ENCODE data around the gene TRIO. TPM values are rescaled to one million over a fixed set of nuclear protein-coding genes. Genes with fewer than 3 reads are reported as not detected.
A peak's percentile ranks its signal among the peaks of the same experiment; 100 is the strongest.

TRIO gene
- polyA plus RNA-seq, 1 of the 3 experiments (the other 2 are of a cell fraction): 229 TPM

DNA sequence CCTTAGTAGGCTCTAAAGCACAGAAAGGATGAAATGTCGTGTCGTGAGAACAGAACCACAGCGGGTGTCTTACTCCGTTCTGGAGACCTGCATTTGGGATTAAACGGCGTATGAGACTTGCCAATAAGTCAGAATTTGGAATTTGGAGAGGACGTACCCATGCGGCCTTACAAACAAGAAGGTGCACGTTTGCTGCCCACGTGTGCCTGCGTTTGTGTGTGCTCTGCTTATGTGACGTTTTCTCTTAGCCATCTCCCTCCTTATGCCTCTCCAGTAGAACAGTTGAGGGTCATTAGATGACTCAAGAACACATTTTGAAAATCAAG lies 266.9 kb downstream of the TRIO start:
- Histone ChIP-seq H3K27me3 (ENCODE audit: insufficient read depth) (no peaks in the 10 kb centered on the region), H3F3A (replicated peaks; ENCODE audit: insufficient read depth) (peaks cover 63% of the 10 kb centered on the region), H3K4me3 (ENCODE audit: low read depth in 2 of 2, low read length in 1 of 2) (peak overlapping the region in 1 of 2 experiments; percentile 12; a peak in 1 of 4 replicates), H3K9me2 (no peaks in the 10 kb centered on the region), H3K9ac (peak overlapping the region; percentile 45; the same call in 1 of the 2 replicates), H3K4me2 (peak overlapping the region; percentile 62), H3K4me1 (ENCODE audit: control insufficient read depth in 1 of 2, insufficient read depth in 2 of 2, low read depth in 1 of 2, low read length in 1 of 2) (peaks cover 50 to 76% of the 10 kb centered on the region in 2 experiments), H4K20me1 (ENCODE audit: insufficient read depth) (no peaks in the 10 kb centered on the region), H2AFZ (ENCODE audit: low read depth) (no peak overlapping the region), H3K9me3 (no peaks in the 10 kb centered on the region), H3K36me3 (replicated peaks in 1 of 2; ENCODE audit: control insufficient read depth in 1 of 2, insufficient read depth in 2 of 2, low read length in 1 of 2) (peaks cover 36 to 44% of the 10 kb centered on the region in 2 experiments), H3K79me2 (ENCODE audit: insufficient read depth) (peaks cover 76% of the 10 kb centered on the region), H3K27ac (ENCODE audit: low read depth in 2 of 2, low read length in 1 of 2) (peak overlapping the region; percentile 98 to 100)
- ChIA-PET POLR2A (no interaction called here), CTCF (no interaction called here)
- DNase-seq: no peak
- WGBS (ENCODE audit: low lambda C conversion rate): 67% methylated on average over 12 of the region's 12 CpGs
- TF ChIP-seq GATA2 (CRISPR knock-in tag; IDR thresholded peaks at IDR 0.05) (no peak), ZBTB33 (IDR thresholded peaks at IDR 0.05; ENCODE audit: borderline replicate concordance, low read depth) (no peak), FOSL2 (IDR thresholded peaks at IDR 0.05; ENCODE audit: borderline replicate concordance, low read depth) (no peak), RAD21 (IDR thresholded peaks at IDR 0.05; ENCODE audit: low read length) (no peak), TEAD4 (IDR thresholded peaks at IDR 0.05; ENCODE audit: borderline replicate concordance, insufficient read depth) (no peak), MEF2A (IDR thresholded peaks at IDR 0.05; ENCODE audit: borderline replicate concordance, low read depth) (no peak), RCOR1 (IDR thresholded peaks at IDR 0.05; ENCODE audit: low read length) (no peak), JUND (IDR thresholded peaks at IDR 0.05) (no peak), ELF1 (IDR thresholded peaks at IDR 0.05) (no peak), NFIC (IDR thresholded peaks at IDR 0.05; ENCODE audit: borderline replicate concordance) (no peak), FOXJ3 (CRISPR knock-in tag; IDR thresholded peaks at IDR 0.05) (no peak), MXI1 (IDR thresholded peaks at IDR 0.05; ENCODE audit: low read depth, low read length) (no peak)
- TF ChIP-seq, protein P1, sequence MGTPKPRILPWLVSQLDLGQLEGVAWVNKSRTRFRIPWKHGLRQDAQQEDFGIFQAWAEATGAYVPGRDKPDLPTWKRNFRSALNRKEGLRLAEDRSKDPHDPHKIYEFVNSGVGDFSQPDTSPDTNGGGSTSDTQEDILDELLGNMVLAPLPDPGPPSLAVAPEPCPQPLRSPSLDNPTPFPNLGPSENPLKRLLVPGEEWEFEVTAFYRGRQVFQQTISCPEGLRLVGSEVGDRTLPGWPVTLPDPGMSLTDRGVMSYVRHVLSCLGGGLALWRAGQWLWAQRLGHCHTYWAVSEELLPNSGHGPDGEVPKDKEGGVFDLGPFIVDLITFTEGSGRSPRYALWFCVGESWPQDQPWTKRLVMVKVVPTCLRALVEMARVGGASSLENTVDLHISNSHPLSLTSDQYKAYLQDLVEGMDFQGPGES (IDR thresholded peaks at IDR 0.05; ENCODE audit: low read depth, low read length): no peak

DNA sequence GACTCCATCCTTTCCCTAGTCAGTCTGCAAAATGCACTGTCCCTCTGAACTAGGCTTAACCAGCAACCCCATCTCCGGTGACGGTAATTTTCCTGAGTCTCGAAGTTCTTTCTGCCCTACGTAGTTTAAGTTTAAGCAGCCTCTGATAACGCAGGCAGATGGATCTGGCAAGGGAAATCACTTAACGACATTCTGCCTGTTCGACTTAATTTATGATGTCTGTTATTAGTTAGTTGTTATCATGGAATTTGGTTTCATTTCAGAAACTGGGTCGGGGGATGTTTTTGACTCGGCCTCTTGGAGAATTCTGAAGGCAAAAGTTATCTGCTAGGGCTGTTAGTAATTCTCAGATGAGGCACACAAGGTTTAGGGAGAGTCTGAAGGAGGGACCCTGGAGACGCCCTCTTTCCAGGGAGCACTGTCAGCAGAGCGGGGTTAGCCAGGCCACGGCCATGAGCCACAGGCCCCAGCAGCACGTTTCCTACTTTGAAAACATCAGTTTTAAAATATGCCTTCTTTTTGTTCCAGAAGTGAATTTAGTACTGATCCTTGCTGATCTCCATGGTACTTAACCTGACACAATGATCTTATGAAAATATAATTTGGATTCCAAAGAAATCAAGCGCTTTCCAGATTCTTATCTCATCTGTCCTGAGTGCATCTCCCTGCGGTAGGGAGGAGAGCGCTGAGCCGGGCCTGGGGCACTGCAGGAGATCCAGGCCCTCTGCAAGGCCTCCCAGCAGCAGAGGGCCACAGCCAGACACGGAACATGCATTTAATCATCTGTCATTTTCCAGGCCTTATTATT lies 267.5 kb downstream of the TRIO start:
- H3K4me2 ChIP-seq: peak overlapping the region; percentile 62
- POLR2A ChIA-PET: interaction anchor here (0.9 kb wide), 1 partner anchor 11 kb away, joined by 3 read pairs; no protein-coding TSS in a partner anchor
- peaks cover 63% of the 10 kb centered on the region for H3F3A ChIP-seq (replicated peaks; ENCODE audit: insufficient read depth)
- peaks cover 77% of the 10 kb centered on the region for H3K79me2 ChIP-seq (ENCODE audit: insufficient read depth)
- WGBS (ENCODE audit: low lambda C conversion rate): 24% methylated on average over 18 of the region's 18 CpGs
- peak; percentile 82 for DNase-seq
- CTCF ChIA-PET: interaction anchor here (1.0 to 2.9 kb wide), 8 partner anchors 9 to 238 kb away, joined by 3 to 15 read pairs (median 4); no protein-coding TSS in a partner anchor
- H3K4me1 ChIP-seq (ENCODE audit: control insufficient read depth in 1 of 2, insufficient read depth in 2 of 2, low read depth in 1 of 2, low read length in 1 of 2): peaks cover 49 to 76% of the 10 kb centered on the region in 2 experiments
- H3K9me3 ChIP-seq: no peaks in the 10 kb centered on the region
- H3K27ac ChIP-seq (ENCODE audit: low read depth in 2 of 2, low read length in 1 of 2): peak overlapping the region; percentile 98 to 100
- peaks cover 41 to 47% of the 10 kb centered on the region in 2 experiments for H3K36me3 ChIP-seq (replicated peaks in 1 of 2; ENCODE audit: control insufficient read depth in 1 of 2, insufficient read depth in 2 of 2, low read length in 1 of 2)
- no peak overlapping the region for H2AFZ ChIP-seq (ENCODE audit: low read depth)
- no peaks in the 10 kb centered on the region for H3K27me3 ChIP-seq (ENCODE audit: insufficient read depth)
- H4K20me1 ChIP-seq (ENCODE audit: insufficient read depth): no peaks in the 10 kb centered on the region
- H3K9ac ChIP-seq: peak overlapping the region; percentile 45; the same call in 1 of the 2 replicates
- H3K4me3 ChIP-seq (ENCODE audit: low read depth in 2 of 2, low read length in 1 of 2): peak overlapping the region in 1 of 2 experiments; percentile 12; a peak in 3 of 4 replicates
- no peaks in the 10 kb centered on the region for H3K9me2 ChIP-seq
- TF ChIP-seq TEAD4 (IDR thresholded peaks at IDR 0.05; ENCODE audit: borderline replicate concordance, insufficient read depth) (peak; percentile 63; the same call in 1 of the 2 replicates), JUND (IDR thresholded peaks at IDR 0.05) (peak; percentile 52), TCF12 (IDR thresholded peaks at IDR 0.05) (peak; percentile 83), RXRA (IDR thresholded peaks at IDR 0.05; ENCODE audit: borderline replicate concordance, low read depth) (peak; percentile 71; the same call in 1 of the 2 replicates), EP300 (IDR thresholded peaks at IDR 0.05; ENCODE audit: borderline replicate concordance in 1 of 2, low read depth in 1 of 2, low read length in 1 of 2) (peak; percentile 64 to 95), SIN3A (IDR thresholded peaks at IDR 0.05; ENCODE audit: borderline replicate concordance, low read depth, low read length) (no peak), GABPA (IDR thresholded peaks at IDR 0.05; ENCODE audit: low read depth) (peak; percentile 17; the same call in 1 of the 2 replicates), MXI1 (IDR thresholded peaks at IDR 0.05; ENCODE audit: low read depth, low read length) (peak; percentile 64), SMC3 (IDR thresholded peaks at IDR 0.05; ENCODE audit: low read depth, low read length) (no peak), NFIC (IDR thresholded peaks at IDR 0.05; ENCODE audit: borderline replicate concordance) (peak; percentile 45)
- TF ChIP-seq, protein P2, sequence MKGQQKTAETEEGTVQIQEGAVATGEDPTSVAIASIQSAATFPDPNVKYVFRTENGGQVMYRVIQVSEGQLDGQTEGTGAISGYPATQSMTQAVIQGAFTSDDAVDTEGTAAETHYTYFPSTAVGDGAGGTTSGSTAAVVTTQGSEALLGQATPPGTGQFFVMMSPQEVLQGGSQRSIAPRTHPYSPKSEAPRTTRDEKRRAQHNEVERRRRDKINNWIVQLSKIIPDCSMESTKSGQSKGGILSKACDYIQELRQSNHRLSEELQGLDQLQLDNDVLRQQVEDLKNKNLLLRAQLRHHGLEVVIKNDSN (IDR thresholded peaks at IDR 0.05; ENCODE audit: borderline replicate concordance, low read depth): no peak
- TF ChIP-seq, protein P3, sequence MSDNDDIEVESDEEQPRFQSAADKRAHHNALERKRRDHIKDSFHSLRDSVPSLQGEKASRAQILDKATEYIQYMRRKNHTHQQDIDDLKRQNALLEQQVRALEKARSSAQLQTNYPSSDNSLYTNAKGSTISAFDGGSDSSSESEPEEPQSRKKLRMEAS (IDR thresholded peaks at IDR 0.05; ENCODE audit: low read depth): peak; percentile 88
